HEK293 (cell line): ENCODE measurements around the gene LRRC4C.

Experiments used
- CTCF ChIA-PET: fragments of 350-600 bp; formaldehyde crosslinking; extraction: SDS; loops from one replicate; lab custom pipeline; 2021; ENCODE audit warnings: antibody characterized with exemption; lab: Yijun Ruan, JAX
- POLR2A ChIA-PET: fragments of 300-600 bp; formaldehyde crosslinking; extraction: SDS; loops from one replicate; lab custom pipeline; 2020; ENCODE audit warnings: antibody characterized with exemption, inconsistent platforms; lab: Yijun Ruan, JAX
- H3K27ac ChIP-seq: fragments of 200-500 bp; sonication (Bioruptor generic); 2 replicates; pipeline ENCODE4 v1.5.1; 2014; ENCODE audit warnings: low read depth, low read length, control low read depth, inconsistent platforms; ENCODE audit errors: extremely low read depth
- H3K36me3 ChIP-seq, 2 experiments: fragments of 200-500 bp in 1 of 2; sonication (Bioruptor generic) in 1 of 2; 1 replicate in 1 of 2; 2 replicates in 1 of 2; pipeline ENCODE4 v1.5.1; 2014 to 2017; ENCODE audit warnings: inconsistent platforms in 2 of 2, low read length in 2 of 2; ENCODE audit not compliant: control insufficient read depth in 2 of 2, insufficient read depth in 1 of 2
- H3K4me1 ChIP-seq: fragments of 200-500 bp; sonication (Bioruptor generic); 2 replicates; pipeline ENCODE4 v1.5.1; 2014; ENCODE audit warnings: mild to moderate bottlenecking, low read length, inconsistent platforms; ENCODE audit not compliant: control insufficient read depth, insufficient read depth
- H3K4me3 ChIP-seq: 2 replicates; pipeline ENCODE4 v1.5.1; 2011; ENCODE audit warnings: low read depth, mild to moderate bottlenecking, control low read depth, low read length, moderate library complexity
- H3K9me3 ChIP-seq: fragments of 200-500 bp; sonication (Bioruptor generic); 2 replicates; pipeline ENCODE4 v1.5.1; 2014; ENCODE audit warnings: low read depth, low read length, inconsistent platforms; ENCODE audit not compliant: control insufficient read depth, insufficient read depth
- ZBTB11 ChIP-seq: fragments of 450-650 bp; formaldehyde crosslinking; conservative IDR thresholded peaks from 2 replicates; pipeline ENCODE4 v1.5.1; 2016; ENCODE audit warnings: low read depth, missing biosample characterization, missing genetic modification characterization
- ZBTB21 ChIP-seq: fragments of 450-650 bp; formaldehyde crosslinking; IDR thresholded peaks from 2 replicates; pipeline ENCODE4 v1.5.1; 2017; ENCODE audit warnings: missing biosample characterization, missing genetic modification characterization
- ZIC2 ChIP-seq: fragments of 450-650 bp; formaldehyde crosslinking; IDR thresholded peaks from 2 replicates; pipeline ENCODE4 v1.5.1; 2016; ENCODE audit warnings: missing biosample characterization, missing genetic modification characterization
- ZNF10 ChIP-seq: fragments of 450-650 bp; formaldehyde crosslinking; IDR thresholded peaks from 2 replicates; pipeline ENCODE4 v1.5.1; 2017; ENCODE audit warnings: missing biosample characterization, missing genetic modification characterization
- ZNF184 ChIP-seq: fragments of 450-650 bp; IDR thresholded peaks from 2 replicates; pipeline ENCODE4 v1.5.1; 2018; ENCODE audit warnings: missing biosample characterization, mild to moderate bottlenecking, missing genetic modification characterization
- ZNF341 ChIP-seq: fragments of 450-650 bp; formaldehyde crosslinking; IDR thresholded peaks from 2 replicates; pipeline ENCODE4; 2016; ENCODE audit warnings: low read depth, missing biosample characterization, missing genetic modification characterization
- ZNF514 ChIP-seq: fragments of 450-650 bp; formaldehyde crosslinking; IDR thresholded peaks from 2 replicates; pipeline ENCODE4 v1.5.1; 2016; ENCODE audit warnings: missing biosample characterization, missing genetic modification characterization
- ZNF549 ChIP-seq: fragments of 450-650 bp; IDR thresholded peaks from 2 replicates; pipeline ENCODE4 v1.5.1; 2018; ENCODE audit warnings: missing biosample characterization, missing genetic modification characterization, mild to moderate bottlenecking, inconsistent platforms, moderate library complexity
- ZNF626 ChIP-seq: fragments of 450-650 bp; sonication (Bioruptor Pico); formaldehyde crosslinking; IDR thresholded peaks from 2 replicates; pipeline ENCODE4 v1.5.1; 2018; ENCODE audit warnings: missing biosample characterization, missing genetic modification characterization, inconsistent platforms
- ZNF701 ChIP-seq: fragments of 450-650 bp; formaldehyde crosslinking; IDR thresholded peaks from 2 replicates; pipeline ENCODE4 v1.5.1; 2016; ENCODE audit warnings: missing biosample characterization, missing genetic modification characterization
- ZNF768 ChIP-seq: fragments of 450-650 bp; formaldehyde crosslinking; IDR thresholded peaks from 2 replicates; pipeline ENCODE4 v1.5.1; 2018; ENCODE audit warnings: missing biosample characterization, mild to moderate bottlenecking, missing genetic modification characterization
- ZNF791 ChIP-seq: fragments of 450-650 bp; formaldehyde crosslinking; IDR thresholded peaks from 2 replicates; pipeline ENCODE4 v1.5.1; 2016; ENCODE audit warnings: missing biosample characterization, missing genetic modification characterization
- ZNF792 ChIP-seq: fragments of 450-650 bp; formaldehyde crosslinking; IDR thresholded peaks from 2 replicates; pipeline ENCODE4 v1.5.1; 2016; ENCODE audit warnings: missing biosample characterization, missing genetic modification characterization
- ZNF830 ChIP-seq: fragments of 450-650 bp; IDR thresholded peaks from 2 replicates; pipeline ENCODE4 v1.5.0; 2018; ENCODE audit warnings: missing biosample characterization, missing genetic modification characterization, low read depth, mild to moderate bottlenecking, moderate library complexity
- ZSCAN30 ChIP-seq: fragments of 450-650 bp; IDR thresholded peaks from 2 replicates; pipeline ENCODE4 v1.5.1; 2018; ENCODE audit warnings: missing biosample characterization, mild to moderate bottlenecking, missing genetic modification characterization, moderate library complexity
- TF ChIP-seq, protein P1 (sequence below): sonication (generic); formaldehyde crosslinking; IDR thresholded peaks from 2 replicates; pipeline ENCODE4 v1.8.1; 2022; ENCODE audit warnings: mild to moderate bottlenecking, moderate library complexity, missing genetic modification reagents

Gene LRRC4C

DNA sequence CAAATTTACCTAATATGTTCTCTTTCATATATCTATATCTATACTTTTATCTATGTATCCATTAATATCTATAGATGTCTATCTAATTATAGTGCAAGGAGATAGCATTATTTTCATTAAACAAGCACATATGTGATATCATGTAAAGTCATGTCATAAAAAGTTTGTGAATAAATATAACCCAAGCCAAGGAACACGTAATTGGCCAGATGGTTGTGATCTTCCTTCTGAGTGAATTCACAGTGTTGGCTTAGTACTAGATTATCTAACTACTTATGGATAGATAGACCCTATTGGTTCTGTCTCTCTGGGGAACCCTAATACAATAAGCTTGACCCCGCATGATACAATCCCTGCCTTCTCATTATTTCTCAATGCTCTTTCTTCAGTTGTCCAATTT, 484.4 kb downstream of the LRRC4C start:
- H3K9me3 ChIP-seq: no peaks in the 10 kb centered on the region
- no peaks in the 10 kb centered on the region for H3K4me1 ChIP-seq
- POLR2A ChIA-PET: no interaction called here
- no peaks in the 10 kb centered on the region for H3K36me3 ChIP-seq
- CTCF ChIA-PET: no interaction called here
- H3K27ac ChIP-seq: no peak overlapping the region
- TF ChIP-seq ZNF184 (tag by site-specific recombination) (no peak), ZNF792 (tag by site-specific recombination) (no peak), ZIC2 (no peak), ZBTB11 (tag by site-specific recombination) (no peak)
- H3K4me3 ChIP-seq: no peak overlapping the region

- POLR2A ChIA-PET: no interaction called here
- no peaks in the 10 kb centered on the region for H3K9me3 ChIP-seq
- H3K4me1 ChIP-seq: no peaks in the 10 kb centered on the region
- TF ChIP-seq ZNF10 (tag by site-specific recombination) (no peak), ZNF830 (tag by site-specific recombination) (no peak), ZSCAN30 (tag by site-specific recombination) (no peak), ZNF514 (no peak)
- H3K4me3 ChIP-seq: no peak overlapping the region
- H3K36me3 ChIP-seq: no peaks in the 10 kb centered on the region
- CTCF ChIA-PET: no interaction called here
- H3K27ac ChIP-seq: no peak overlapping the region
These were observed 485.2 kb downstream of the LRRC4C start for GRCh38 chr11:40974186-40974795.

- no peaks in the 10 kb centered on the region for H3K36me3 ChIP-seq
- POLR2A ChIA-PET: no interaction called here
- CTCF ChIA-PET: no interaction called here
- TF ChIP-seq ZNF549 (tag by site-specific recombination): no peak
- TF ChIP-seq ZNF701: no peak
- TF ChIP-seq ZNF626 (tag by site-specific recombination): no peak
- no peak for TF ChIP-seq ZBTB21 (tag by site-specific recombination)
- TF ChIP-seq ZNF768 (tag by site-specific recombination): no peak
- no peak for TF ChIP-seq ZNF341 (tag by site-specific recombination)
- TF ChIP-seq, all 188 proteins: peak for 0
- Histone ChIP-seq H3K9me3 (no peaks in the 10 kb centered on the region), H3K4me3 (no peak overlapping the region), H3K4me1 (no peaks in the 10 kb centered on the region), H3K27ac (no peak overlapping the region)
These were observed 500.7 kb downstream of the LRRC4C start for GRCh38 chr11:40958707-40959106.

GRCh38 chr11:40952479-40952878, 507.0 kb downstream of the LRRC4C start:
- no peak overlapping the region for H3K27ac ChIP-seq

More at GRCh38 chr11:40952479-40952878, 507.0 kb downstream of the LRRC4C start:
- Histone ChIP-seq H3K4me3 (no peak overlapping the region), H3K9me3 (no peaks in the 10 kb centered on the region), H3K4me1 (no peaks in the 10 kb centered on the region), H3K36me3 (no peaks in the 10 kb centered on the region)
- ChIA-PET CTCF (no interaction called here), POLR2A (no interaction called here)
- TF ChIP-seq ZNF791 (tag by site-specific recombination): no peak
- TF ChIP-seq, protein P1, sequence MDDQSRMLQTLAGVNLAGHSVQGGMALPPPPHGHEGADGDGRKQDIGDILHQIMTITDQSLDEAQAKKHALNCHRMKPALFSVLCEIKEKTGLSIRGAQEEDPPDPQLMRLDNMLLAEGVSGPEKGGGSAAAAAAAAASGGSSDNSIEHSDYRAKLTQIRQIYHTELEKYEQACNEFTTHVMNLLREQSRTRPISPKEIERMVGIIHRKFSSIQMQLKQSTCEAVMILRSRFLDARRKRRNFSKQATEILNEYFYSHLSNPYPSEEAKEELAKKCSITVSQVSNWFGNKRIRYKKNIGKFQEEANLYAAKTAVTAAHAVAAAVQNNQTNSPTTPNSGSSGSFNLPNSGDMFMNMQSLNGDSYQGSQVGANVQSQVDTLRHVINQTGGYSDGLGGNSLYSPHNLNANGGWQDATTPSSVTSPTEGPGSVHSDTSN (CRISPR knock-in tag): no peak
